Astrocyte (in vitro differentiated cells and primary cell): ENCODE measurements around the gene NCAM2. TPM values are rescaled to one million over a fixed set of nuclear protein-coding genes. Genes with fewer than 3 reads are reported as not detected.

Source experiments
- DNase-seq: peaks from one replicate; pipeline ENCODE4 v3.0.0-alpha.2; 2010; ENCODE audit warnings: low read depth
- FAIRE-seq: peaks from 2 replicates; lab custom pipeline; 2011; peaks lifted over from hg19 to GRCh38; lab: Jason Lieb, UNC
- H2AFZ ChIP-seq: 2 replicates; pipeline ENCODE4 v1.6.0; 2012; ENCODE audit warnings: low read depth, low read length, inconsistent platforms
- H3K27ac ChIP-seq: 2 replicates; pipeline ENCODE4 v1.5.1; 2011; ENCODE audit warnings: low read depth, low read length, inconsistent platforms
- H3K27me3 ChIP-seq: 2 replicates; pipeline ENCODE4 v1.6.0; 2011; ENCODE audit warnings: low read length, inconsistent platforms; ENCODE audit not compliant: insufficient read depth
- H3K36me3 ChIP-seq: 2 replicates; pipeline ENCODE4 v1.5.1; 2011; ENCODE audit warnings: low read length, inconsistent platforms; ENCODE audit not compliant: insufficient read depth
- H3K4me1 ChIP-seq: 2 replicates; pipeline ENCODE4 v1.5.1; 2011; ENCODE audit warnings: low read length, inconsistent platforms; ENCODE audit not compliant: insufficient read depth
- H3K4me2 ChIP-seq: 2 replicates; pipeline ENCODE4 v1.6.0; 2012; ENCODE audit warnings: low read length, inconsistent platforms
- H3K4me3 ChIP-seq: 2 replicates; pipeline ENCODE4 v1.5.1; 2011; ENCODE audit warnings: low read depth, mild to moderate bottlenecking, low read length, inconsistent platforms; ENCODE audit not compliant: insufficient read depth
- H3K79me2 ChIP-seq: 2 replicates; pipeline ENCODE4 v1.6.0; 2012; ENCODE audit warnings: mild to moderate bottlenecking, low read length, inconsistent platforms; ENCODE audit not compliant: insufficient read depth
- H3K9ac ChIP-seq: 2 replicates; pipeline ENCODE4 v1.6.0; 2012; ENCODE audit warnings: mild to moderate bottlenecking, low read length, inconsistent platforms
- H3K9me3 ChIP-seq: 2 replicates; pipeline ENCODE4 v1.5.1; 2012; ENCODE audit warnings: low read depth, mild to moderate bottlenecking, low read length, inconsistent platforms; ENCODE audit not compliant: insufficient read depth
- H4K20me1 ChIP-seq: 2 replicates; pipeline ENCODE4 v1.6.0; 2012; ENCODE audit warnings: low read length, inconsistent platforms; ENCODE audit not compliant: insufficient read depth
- H3K27ac Mint-ChIP-seq: one replicate; pipeline ENCODE4 v1.8.0; 2021; ENCODE audit warnings: mild to moderate bottlenecking, mixed read lengths; ENCODE audit not compliant: unreplicated experiment
- H3K27me3 Mint-ChIP-seq: one replicate; pipeline ENCODE4 v1.8.0; 2021; ENCODE audit warnings: low read depth, mixed read lengths; ENCODE audit not compliant: unreplicated experiment
- H3K36me3 Mint-ChIP-seq: one replicate; pipeline ENCODE4 v1.8.0; 2021; ENCODE audit warnings: low read depth, mixed read lengths; ENCODE audit not compliant: unreplicated experiment
- H3K4me1 Mint-ChIP-seq: one replicate; pipeline ENCODE4 v1.8.0; 2021; ENCODE audit warnings: low read depth, mixed read lengths; ENCODE audit not compliant: unreplicated experiment
- H3K4me3 Mint-ChIP-seq: one replicate; pipeline ENCODE4 v1.8.0; 2021; ENCODE audit warnings: mild to moderate bottlenecking, moderate library complexity, mixed read lengths; ENCODE audit not compliant: unreplicated experiment
- H3K9me3 Mint-ChIP-seq: one replicate; pipeline ENCODE4 v1.8.0; 2021; ENCODE audit warnings: mild to moderate bottlenecking, mixed read lengths; ENCODE audit not compliant: unreplicated experiment
- CTCF ChIP-seq: IDR thresholded peaks from 2 replicates; pipeline ENCODE4 v1.5.1; 2011; ENCODE audit warnings: low read depth, mild to moderate bottlenecking, inconsistent platforms, low read length, moderate library complexity; ENCODE audit not compliant: insufficient read depth
- EZH2 ChIP-seq: IDR thresholded peaks from 2 replicates; pipeline ENCODE4 v1.6.1; 2012; ENCODE audit warnings: mild to moderate bottlenecking, low read length, inconsistent platforms; ENCODE audit not compliant: insufficient read depth
- total RNA-seq: library from RNA; stranded (reverse); gene quantifications from 2 replicates; pipeline ENCODE4 v1.2.1, GENCODE V29; 2021

NCAM2 gene
- total RNA-seq, 1 donor from 2014 or later: 6.8 TPM

DNA sequence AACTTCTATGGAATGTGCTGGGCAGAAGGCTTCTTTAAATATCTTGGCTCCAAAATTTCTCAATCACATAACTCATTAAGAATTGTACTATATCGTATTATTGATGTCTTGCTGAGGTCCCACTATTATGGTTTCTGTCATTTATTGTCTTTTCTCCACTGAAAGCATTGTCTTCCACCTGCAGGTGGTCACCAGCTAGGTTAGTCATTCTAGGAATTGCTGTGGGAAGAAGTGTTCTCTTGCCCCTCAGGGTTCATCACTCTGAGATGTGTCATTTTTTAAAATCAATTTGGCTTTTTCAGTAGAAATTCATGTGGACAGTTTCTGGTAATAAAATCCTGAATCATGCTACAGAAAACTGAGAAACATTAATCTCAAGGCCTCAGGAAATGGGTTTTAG is 66.1 kb downstream of the NCAM2 start:
- FAIRE-seq: no peak
- TF ChIP-seq EZH2 (no peak), CTCF (no peak)
- no peak overlapping the region for H3K4me3 Mint-ChIP-seq
- Histone ChIP-seq H3K36me3 (no peaks in the 10 kb centered on the region), H4K20me1 (no peaks in the 10 kb centered on the region), H3K27me3 (no peaks in the 10 kb centered on the region), H3K4me2 (no peak overlapping the region), H3K4me1 (no peaks in the 10 kb centered on the region), H2AFZ (no peak overlapping the region), H3K79me2 (no peaks in the 10 kb centered on the region), H3K27ac (no peak overlapping the region), H3K9ac (no peak overlapping the region), H3K4me3 (no peak overlapping the region), H3K9me3 (no peaks in the 10 kb centered on the region)
- H3K4me1 Mint-ChIP-seq: no peaks in the 10 kb centered on the region
- no peaks in the 10 kb centered on the region for H3K36me3 Mint-ChIP-seq
- H3K27me3 Mint-ChIP-seq: no peaks in the 10 kb centered on the region
- DNase-seq: no peak
- no peak overlapping the region for H3K27ac Mint-ChIP-seq
- H3K9me3 Mint-ChIP-seq: no peaks in the 10 kb centered on the region

GRCh38 chr21:21067375-21067774 is 69.2 kb downstream of the NCAM2 start:
- DNase-seq (no peak), FAIRE-seq (no peak)
- Mint-ChIP-seq H3K4me3 (no peak overlapping the region), H3K9me3 (no peaks in the 10 kb centered on the region), H3K27ac (no peak overlapping the region), H3K27me3 (no peaks in the 10 kb centered on the region), H3K4me1 (no peaks in the 10 kb centered on the region), H3K36me3 (no peaks in the 10 kb centered on the region)
- H3K27me3 ChIP-seq: no peaks in the 10 kb centered on the region
- no peak overlapping the region for H2AFZ ChIP-seq
- H3K36me3 ChIP-seq: no peaks in the 10 kb centered on the region
- no peaks in the 10 kb centered on the region for H4K20me1 ChIP-seq
- H3K79me2 ChIP-seq: no peaks in the 10 kb centered on the region
- no peak for TF ChIP-seq EZH2
- TF ChIP-seq CTCF: no peak
- no peaks in the 10 kb centered on the region for H3K9me3 ChIP-seq
- no peaks in the 10 kb centered on the region for H3K4me1 ChIP-seq
- H3K27ac ChIP-seq: no peak overlapping the region
- H3K9ac ChIP-seq: no peak overlapping the region
- H3K4me3 ChIP-seq: no peak overlapping the region
- H3K4me2 ChIP-seq: no peak overlapping the region

DNA sequence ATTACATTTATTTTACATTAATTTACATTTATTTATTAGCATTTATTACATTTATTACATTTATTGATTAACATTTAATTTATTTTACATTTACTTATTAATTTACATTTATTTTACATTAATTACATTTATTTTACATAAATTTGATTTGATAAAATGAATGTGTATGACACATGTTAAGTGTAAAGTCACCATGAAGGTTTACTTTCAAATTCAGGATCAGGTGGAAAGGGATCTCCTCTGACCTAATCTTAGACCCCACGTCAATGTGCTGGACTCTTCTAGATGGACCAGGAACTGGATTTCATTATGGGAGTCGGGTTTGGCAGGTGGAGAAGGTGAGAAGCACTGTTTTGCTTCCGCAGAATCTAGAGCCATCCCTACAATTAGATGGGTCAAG is 76.1 kb downstream of the NCAM2 start:
- no peaks in the 10 kb centered on the region for H3K36me3 Mint-ChIP-seq
- FAIRE-seq (no peak), DNase-seq (no peak)
- H3K4me1 ChIP-seq: no peaks in the 10 kb centered on the region
- H3K27ac ChIP-seq: no peak overlapping the region
- no peak overlapping the region for H3K4me3 Mint-ChIP-seq
- no peak overlapping the region for H3K9ac ChIP-seq
- no peaks in the 10 kb centered on the region for H3K79me2 ChIP-seq
- H3K36me3 ChIP-seq: no peaks in the 10 kb centered on the region
- H3K4me3 ChIP-seq: no peak overlapping the region
- H3K9me3 ChIP-seq: no peaks in the 10 kb centered on the region
- no peak for TF ChIP-seq EZH2
- no peaks in the 10 kb centered on the region for H3K27me3 Mint-ChIP-seq
- H3K27ac Mint-ChIP-seq: no peak overlapping the region
- no peaks in the 10 kb centered on the region for H3K4me1 Mint-ChIP-seq
- H3K27me3 ChIP-seq: no peaks in the 10 kb centered on the region
- no peaks in the 10 kb centered on the region for H4K20me1 ChIP-seq
- H3K4me2 ChIP-seq: no peak overlapping the region
- H2AFZ ChIP-seq: no peak overlapping the region
- H3K9me3 Mint-ChIP-seq: peaks cover 1% of the 10 kb centered on the region
